SK-N-SH (cell line): ENCODE data around the gene OR6B3.

Source experiments
- CTCF ChIP-seq: fragments of 200-600 bp; sonication (generic); IDR thresholded peaks from 2 replicates; pipeline ENCODE4 v1.6.1; 2017; ENCODE audit warnings: antibody characterized with exemption, mild to moderate bottlenecking, moderate library complexity
- FOXM1 ChIP-seq: IDR thresholded peaks from 2 replicates; pipeline ENCODE4 v1.4.0; 2012; ENCODE audit warnings: low read depth, mild to moderate bottlenecking
- MAX ChIP-seq: IDR thresholded peaks from 2 replicates; pipeline ENCODE4 v1.4.0; 2012; ENCODE audit warnings: low read depth
- NRF1 ChIP-seq: IDR thresholded peaks from 2 replicates; pipeline ENCODE4 v1.6.1; 2012; ENCODE audit warnings: low read depth, mild to moderate bottlenecking, low read length
- POLR2AphosphoS5 ChIP-seq: IDR thresholded peaks from 2 replicates; pipeline ENCODE4 v1.6.1; 2012; ENCODE audit warnings: low read depth, low read length
- REST ChIP-seq: IDR thresholded peaks from 2 replicates; pipeline ENCODE4 v1.6.1; 2012; ENCODE audit warnings: mild to moderate bottlenecking, low read depth, low read length, moderate library complexity
- RFX5 ChIP-seq: IDR thresholded peaks from 2 replicates; pipeline ENCODE4 v1.6.1; 2012; ENCODE audit warnings: mild to moderate bottlenecking, improper control_type of control experiment, low read length
- TAF1 ChIP-seq: IDR thresholded peaks from 2 replicates; pipeline ENCODE4 v1.6.1; 2012; ENCODE audit warnings: low read depth, mild to moderate bottlenecking, low read length, moderate library complexity, borderline replicate concordance
- YY1 ChIP-seq: IDR thresholded peaks from 2 replicates; pipeline ENCODE4 v1.4.0; 2012; ENCODE audit warnings: low read depth, mild to moderate bottlenecking
- ZBTB33 ChIP-seq: IDR thresholded peaks from 2 replicates; pipeline ENCODE4 v1.4.0; 2012; ENCODE audit warnings: low read depth, borderline replicate concordance

- TF ChIP-seq CTCF (no peak), ZBTB33 (no peak), POLR2AphosphoS5 (no peak), NRF1 (no peak), RFX5 (no peak), REST (no peak), FOXM1 (no peak), TAF1 (no peak), MAX (no peak), YY1 (no peak)
These were observed 55.5 kb downstream of the OR6B3 start for GRCh38 chr2:239997686-239998409.
